Measurements from ENCODE around the gene RNF115.
"Not testable (repeated sequence)": the region's sequence is repeated elsewhere in the genome, so short reads cannot be mapped to it uniquely, and the experiment has no call there.

RNF115 gene

DNA sequence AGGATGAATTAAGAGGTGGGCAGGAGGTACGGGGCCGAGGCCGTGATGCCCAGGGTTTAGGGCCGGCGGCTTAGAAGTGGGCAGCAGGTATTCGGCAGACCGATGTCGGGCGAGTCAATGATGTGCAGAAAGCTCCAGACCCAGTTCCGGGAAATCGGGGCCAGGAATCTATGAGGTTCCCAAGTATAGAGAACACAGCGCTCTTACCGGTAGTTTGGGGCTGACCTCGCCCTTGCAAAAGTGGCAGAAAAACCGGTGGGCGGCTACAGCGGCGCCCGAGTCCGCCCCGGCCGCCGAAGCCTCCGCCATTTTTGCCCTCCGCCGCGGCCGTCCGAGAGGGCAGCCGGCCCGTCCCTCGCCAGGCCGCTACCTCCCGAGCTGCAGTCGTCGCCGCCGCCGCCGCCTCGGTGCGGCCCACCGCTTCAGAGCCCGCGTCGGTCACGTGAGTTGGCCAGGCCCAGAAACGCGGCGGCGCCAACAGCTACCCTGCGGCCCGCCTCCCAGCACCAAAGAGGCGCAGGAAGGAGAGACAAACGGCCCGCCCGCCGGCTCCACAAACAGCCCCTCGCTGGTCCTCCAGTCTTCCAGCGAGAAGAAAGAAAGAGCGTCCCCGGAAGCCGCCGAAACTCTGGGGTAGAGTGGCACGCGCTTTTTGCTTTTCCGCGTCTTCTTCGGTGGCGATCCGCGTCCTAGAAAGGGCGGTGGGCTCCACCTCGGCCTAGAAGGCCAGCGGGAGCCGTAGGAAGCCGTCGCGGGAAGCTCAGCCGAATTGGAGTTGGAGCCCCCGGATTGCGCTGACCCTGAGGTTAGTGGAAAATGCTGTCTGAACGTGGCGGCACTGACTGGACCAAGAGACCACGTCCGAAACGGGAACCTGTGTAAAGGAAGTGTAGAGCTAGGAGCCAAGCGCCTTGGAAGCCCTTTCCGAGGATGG, at the start of gene RNF115, which contains the start of gene POLR3C:
Gene RNF115, minus strand, starts transcription at position 531 of the 934 bp plus-strand sequence. Its CDS starts 222 bp downstream, at position 309.
Gene POLR3C, plus strand, starts transcription at position 636 of the 934 bp plus-strand sequence. CDS start 1,577 bp downstream, outside the sequence.
- DNase-seq (ENCODE audit: low read depth in 2 of 2): peak; percentile 65 to 73

DNA sequence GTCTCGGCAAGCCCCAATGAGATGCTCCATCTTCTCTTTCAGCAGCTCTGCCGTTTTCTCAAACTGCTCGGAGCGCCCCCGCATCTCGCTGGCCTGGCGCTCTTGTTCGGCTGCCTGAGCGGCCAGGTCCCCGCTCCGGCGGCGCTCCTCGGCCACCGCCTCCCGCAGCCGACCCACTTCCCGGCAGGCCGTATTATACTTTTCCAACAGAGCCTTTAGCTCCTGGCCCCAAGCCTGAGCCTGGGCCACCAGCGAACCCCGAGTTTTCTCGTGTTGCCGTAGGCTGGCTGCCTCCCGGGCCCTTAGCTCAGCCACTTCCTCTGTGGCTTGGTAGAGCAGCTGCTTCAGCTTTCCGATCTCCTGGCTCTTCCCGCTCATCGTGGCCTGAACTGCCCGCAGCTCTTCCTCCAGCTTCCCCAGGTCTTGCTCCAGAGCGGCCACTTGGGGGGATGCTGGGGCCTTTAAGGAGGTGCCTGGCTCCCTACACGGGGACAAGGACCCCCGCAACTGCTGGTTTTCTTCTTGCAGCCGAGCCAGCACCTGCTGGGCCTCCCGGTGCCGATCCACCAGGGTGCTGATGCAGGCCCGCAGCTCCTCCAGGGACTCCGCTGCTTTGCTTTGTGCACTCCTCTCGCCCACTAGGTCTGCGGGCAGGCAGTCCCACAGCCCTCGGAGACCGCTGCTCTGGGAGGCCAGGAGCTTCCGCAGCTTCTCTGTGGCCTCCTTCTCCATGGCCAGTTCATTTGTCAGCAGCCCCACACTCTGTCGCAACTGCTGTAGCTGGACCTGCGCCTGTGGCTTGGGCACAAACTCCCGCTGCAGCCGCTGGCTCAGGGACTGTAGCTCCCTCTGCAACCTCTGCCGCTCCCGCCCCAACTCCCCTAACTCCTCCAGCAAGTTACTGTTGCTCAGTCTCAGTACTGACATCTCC, 48.4 kb upstream of the RNF115 start:
- DNase-seq (ENCODE audit: low read depth in 2 of 2): no peak

DNA sequence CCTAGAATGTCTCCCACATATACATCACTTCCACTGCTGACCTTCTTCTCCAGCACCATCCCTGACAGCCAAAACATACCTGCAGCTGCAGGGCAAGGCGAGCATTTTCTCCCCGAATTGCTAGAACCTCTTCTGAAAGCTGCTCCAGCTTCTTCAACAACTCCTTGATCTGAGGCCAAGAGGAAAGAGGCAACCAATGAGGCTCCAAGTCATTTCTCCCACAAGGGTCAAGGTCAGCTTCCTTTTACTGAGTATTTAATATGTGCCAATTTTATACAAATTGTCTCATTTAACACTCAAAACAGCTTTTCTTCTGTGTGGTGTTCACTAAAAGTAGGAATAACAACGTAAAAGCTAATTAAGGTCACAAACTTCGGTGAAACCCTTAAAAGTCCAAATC, 44.3 kb upstream of the RNF115 start:
- DNase-seq (ENCODE audit: low read depth in 2 of 2): no peak

DNA sequence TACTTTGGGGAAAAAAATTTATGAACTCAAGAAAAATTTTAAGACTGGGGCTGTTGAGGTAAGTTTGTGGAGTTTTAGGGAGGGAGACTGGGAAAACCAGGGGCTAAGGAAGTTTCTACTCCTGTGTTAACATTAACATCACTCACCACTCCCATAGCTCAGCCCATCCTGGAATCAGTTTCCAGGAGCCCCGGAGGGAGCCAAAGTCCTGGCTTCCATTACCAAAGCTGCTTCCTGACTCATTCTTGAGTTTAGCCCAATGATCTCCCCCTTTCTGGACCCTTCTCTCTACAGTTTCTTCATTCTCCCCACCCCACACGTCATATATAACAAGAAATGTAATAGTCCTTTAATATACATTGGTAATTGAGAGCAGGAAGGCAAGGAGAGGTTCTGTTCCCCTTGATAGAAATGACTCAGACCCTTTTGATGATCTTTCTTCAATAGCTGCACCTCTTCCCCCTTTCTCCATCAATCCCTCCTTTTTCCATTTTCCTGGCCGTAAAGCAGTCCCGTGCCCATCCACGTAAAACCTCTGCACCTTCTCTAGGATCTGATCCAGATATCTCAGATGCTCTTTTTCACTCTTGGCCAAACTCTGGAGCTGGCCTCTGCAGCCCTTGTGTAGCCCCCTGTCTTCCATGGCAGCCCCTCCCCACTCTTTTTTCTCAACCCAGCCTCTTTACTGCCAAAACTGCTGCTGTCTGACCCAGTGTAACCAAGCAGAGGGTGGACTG, 39.6 kb upstream of the RNF115 start:
- DNase-seq (ENCODE audit: low read depth in 2 of 2): no peak

DNA sequence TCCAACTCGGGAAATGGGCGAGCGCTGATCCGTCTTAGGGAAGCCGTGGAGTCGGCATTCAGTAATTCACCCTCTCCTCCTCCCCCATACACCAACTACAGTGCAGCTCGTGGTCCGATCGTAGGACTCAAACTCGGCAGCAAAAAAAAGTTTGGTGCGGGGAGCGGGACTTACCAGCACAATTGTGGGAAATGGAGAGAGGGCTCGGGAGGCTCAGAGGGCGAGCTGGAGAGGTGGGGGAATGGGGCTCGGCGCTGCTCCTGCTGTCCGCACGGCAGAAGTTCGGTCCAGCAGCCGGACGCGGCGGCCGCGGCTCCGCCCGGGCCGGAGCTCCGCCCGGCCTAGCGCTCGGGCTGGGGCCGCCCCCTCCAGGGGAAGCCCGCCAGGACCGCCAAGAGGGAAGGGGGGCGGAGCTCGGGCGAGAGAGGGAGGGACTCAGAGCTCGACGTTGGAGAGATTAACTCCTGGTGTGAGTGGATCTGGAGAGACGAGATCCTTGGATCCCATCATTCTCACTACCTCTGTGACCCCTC, 35.7 kb upstream of the RNF115 start:
- DNase-seq (ENCODE audit: low read depth in 2 of 2): peak; percentile 55 to 60

DNA sequence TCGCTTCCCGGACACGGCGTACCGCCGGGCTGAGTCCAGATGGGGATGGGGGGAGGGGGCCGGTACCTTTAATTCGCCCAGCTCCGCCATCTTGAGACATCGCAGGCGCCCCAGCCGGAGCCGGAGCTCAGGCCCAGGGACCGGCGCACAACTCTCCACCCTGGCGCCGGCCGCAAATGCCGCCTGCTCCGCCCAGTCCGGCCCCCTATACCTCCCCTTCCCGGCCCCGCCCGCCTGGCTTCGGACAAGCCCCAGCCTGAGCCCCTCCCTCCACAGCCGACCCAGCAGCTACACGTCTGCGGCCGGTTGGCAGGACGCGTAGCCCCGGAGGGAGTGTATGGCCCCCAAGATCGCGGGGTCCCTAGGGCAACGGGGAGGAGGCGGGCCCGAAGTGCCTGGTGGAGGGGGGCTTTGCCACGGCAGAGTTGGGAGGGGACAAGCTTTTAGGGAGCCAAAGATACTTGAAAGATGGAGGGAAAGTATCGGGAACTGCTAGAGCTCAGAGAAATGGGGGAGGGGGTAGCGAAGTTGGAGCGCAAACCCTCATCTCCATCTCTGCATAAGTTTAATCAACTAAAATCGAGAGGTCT, 35.1 kb upstream of the RNF115 start, which contains the start of gene PIAS3:
Gene PIAS3, minus strand, starts transcription at position 181 of the 590 bp plus-strand sequence. Its CDS starts 91 bp downstream, at position 90.
- peak; percentile 59 to 68 for DNase-seq (ENCODE audit: low read depth in 2 of 2)

DNA sequence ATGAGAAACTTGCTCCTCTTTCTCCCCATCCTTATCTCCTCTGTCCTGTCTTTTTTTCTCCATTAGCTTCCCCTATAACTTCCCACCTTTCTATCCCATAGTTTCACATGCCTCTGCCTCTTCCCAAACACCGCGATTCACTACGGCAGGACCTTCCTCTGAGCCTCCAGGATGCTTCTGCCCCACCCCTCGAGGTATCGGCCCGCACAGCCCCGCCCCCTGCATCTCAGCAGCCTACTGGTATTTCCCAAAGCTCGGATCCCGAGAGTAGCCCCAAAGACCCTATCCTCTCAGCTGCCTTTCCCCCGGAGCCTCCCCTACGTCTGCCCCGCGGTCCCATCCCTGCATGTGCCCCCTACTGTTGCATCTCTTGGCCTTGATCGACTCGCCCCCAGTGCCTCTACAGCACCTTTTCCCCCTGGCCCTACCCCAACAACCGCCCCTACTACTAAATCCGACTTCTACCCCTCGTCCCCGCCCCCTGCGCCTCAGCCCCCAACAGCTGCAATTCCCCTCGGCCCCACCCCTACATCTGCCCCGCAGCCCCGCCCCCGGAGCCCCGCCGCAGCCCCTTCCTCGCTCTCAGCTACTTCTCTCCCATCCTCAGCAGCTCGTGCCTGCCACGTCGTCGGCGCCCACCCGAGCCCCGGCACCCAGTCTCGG, 34.5 kb upstream of the RNF115 start:
- DNase-seq (ENCODE audit: low read depth in 2 of 2): peak in 1 of 2 donors; percentile 34

DNA sequence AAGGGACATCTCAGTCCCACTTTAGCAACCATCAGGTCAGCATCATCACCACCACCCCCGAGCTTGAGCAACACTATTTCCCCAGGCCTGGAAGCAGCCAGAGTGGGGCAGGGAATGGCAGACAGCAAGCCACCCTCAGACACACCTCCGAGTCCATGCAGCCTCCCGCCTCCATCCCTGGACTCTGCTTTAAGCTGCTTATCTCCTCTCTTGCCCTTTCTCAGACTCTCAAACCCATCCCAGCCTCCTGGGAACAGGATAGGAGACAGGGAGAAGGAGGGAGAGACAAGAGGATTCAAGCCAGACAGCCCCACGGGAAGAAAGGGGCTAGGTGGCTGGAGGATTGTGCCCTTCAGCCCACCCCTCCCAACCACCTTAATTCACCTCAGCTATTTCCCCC, 33.3 kb upstream of the RNF115 start:
- DNase-seq (ENCODE audit: low read depth in 2 of 2): no peak

DNA sequence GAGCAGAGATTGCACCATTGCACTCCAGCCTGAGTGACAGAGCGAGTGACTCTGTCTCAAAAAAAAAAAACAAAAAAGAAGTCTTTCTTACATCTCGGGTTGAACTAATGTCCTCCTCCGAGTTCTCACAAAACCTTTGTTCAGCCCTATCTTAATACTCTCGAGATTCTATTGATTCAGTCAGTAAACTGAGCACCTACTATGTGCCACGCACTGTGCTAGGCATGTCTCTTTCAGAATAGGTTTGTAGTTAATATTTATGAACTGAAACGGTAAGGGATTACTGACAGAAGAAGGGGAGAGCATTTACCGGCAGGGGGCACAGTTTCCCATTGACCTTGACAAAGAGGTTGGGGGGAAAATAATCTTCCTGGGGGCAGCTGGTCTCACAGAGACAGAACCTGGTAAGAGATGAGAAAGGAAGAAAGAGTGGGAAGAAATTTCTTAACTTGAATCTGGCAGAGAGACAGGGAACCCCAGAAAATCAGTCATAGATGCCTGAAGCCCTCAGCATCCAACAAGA, 31.6 kb upstream of the RNF115 start:
- DNase-seq (ENCODE audit: low read depth in 2 of 2): no peak

DNA sequence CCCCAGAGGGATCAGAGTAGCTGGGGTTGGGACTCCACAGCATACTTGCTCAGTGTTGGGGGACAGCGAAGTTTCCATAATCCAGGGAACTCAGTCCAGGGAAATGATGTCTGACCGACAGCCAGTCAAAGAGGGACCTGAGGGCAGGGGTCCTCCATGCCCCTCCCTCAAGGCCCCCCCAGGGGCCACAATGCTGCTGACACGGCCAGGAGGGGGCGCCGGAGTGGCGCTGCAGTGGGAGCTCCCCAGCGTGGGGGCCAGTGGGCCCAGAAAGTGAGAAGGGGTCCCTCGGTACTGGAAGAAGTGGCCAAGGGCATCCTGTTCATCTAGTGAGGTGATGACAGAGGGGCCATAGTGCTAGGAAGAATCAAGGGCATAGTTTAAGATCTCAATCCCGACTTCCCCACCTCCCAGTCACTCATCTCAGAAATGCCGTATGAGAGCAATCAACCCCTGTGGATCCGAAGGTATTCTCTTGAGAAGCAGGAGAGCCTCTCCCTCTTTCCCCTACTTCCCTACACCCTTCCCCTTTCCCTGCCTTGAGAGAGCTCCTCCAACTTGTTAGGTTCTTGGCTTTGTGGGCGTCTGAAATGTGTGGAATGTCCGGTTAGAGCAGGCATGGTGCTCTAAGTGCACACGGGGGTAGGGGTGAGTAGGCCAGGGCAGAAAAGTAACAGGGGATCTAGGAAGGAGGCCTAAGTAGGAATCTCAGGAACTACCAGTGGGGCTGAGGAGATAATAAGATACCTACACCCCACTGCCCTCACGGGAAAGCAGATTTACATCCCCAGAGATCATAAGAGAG, 25.7 kb upstream of the RNF115 start:
- DNase-seq (ENCODE audit: low read depth in 2 of 2): no peak

DNA sequence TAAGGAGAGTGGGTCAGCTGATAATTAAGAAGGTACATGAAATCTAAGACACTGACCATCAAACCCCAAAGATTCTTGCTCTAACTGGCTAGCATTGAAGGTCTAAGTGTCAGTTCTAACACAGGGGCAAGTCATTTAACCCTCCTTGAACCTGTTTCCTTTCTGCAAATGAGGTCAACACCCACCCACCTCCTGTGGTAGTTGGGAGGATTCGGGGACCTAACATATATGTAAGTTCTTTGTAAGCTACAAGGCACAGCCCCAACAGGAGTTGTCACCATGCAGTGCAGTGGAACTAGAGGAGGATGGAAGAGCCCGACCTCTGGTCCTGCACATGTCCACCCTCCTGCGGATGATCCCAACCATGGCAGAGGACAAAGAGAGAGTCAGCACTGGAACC, 23.9 kb upstream of the RNF115 start:
- no peak for DNase-seq (ENCODE audit: low read depth in 2 of 2)

DNA sequence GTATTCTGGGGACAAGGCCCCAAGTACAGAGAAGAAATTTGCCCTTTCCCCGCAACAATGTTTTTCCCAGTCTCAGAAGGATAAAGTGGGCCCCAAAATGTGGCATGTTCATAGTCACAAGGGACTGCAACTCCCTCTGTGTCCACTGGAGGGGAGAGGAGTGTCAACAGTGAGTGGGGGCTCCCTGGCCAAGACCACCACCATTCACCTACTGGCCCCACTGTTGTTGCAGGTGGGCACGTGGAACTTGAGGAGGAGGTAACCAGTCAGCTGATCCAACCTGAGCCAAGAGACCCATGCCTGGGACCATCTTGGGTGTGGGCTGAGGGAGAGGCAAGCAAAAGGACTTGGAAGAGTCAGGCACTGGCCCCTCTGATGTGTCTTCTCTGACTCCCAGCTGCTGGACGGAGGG, 22.3 kb upstream of the RNF115 start:
- no peak for DNase-seq (ENCODE audit: low read depth in 2 of 2)

DNA sequence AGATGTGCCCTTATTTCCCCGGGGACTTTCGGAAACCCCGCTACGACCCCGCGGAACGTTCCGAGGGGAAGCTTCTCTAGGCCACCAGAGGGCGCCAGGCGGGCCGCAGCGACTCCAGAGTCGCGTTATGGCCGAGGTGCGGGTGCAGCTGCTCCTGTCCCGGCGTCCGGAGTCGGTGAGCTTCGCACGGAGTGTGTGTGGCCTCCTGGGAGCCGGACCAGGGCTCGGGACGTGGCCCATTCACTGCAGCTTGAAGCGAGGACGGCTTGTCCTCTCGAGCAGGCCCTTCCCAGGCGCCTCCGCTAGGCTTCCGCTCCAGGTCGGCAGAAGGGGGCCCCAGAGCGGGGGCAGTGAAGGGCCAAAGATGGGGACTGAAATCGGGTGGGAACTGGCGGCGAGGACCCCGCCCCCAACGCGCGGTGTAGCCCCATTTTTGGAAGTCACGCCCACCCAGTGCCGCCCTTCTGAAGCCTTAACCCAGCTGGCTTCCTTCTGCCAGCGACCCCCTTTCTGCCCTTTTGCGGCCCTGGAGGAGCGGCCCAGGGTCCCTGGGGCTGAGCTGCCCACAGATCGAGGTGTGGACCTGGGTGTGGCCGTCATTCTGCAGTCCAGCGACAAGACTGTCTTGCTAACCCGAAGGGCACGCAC, 21.7 kb upstream of the RNF115 start, which contains the start of gene NUDT17:
Gene NUDT17, plus strand, starts transcription at position 117 of the 648 bp plus-strand sequence. Its CDS starts 11 bp downstream, at position 128.
- peak; percentile 54 for DNase-seq (ENCODE audit: low read depth in 2 of 2)

DNA sequence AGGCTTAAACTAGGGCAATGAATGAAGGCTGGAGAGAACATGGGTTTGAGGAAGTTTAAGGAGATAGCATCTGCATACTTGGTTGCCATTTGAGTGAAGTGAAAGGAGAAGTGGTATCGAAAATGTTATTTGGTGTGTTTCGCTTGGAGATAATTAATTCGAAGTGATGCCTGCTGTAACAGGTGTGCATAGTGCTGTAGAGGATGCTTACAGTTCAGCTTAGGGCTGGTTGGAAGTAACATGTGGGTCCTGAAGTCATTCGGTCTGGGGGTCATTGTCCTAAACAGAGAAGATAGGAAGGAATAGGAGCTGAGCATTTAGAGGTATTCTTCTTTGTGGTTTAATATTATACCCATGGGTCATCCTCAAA, 21.2 kb upstream of the RNF115 start:
- no peak for DNase-seq (ENCODE audit: low read depth in 2 of 2)

DNA sequence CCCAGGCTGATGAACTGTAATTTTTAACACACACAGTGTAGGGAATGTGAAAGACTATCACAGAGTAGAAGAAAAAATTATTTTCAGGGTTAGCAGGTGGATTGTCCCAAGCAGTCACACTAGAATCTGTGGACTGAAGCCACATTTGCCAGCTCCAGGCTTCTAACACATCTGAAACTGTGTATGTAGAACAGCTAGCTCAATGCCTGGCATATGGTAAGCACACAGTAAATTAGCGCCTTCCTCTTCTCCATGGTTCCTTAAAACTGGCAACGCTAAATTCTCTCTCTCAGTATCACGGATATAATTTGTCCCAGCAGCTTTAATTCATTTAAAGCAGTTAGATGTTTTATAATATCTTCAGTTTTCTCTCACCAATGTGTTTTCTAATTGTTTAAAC, 19.1 kb upstream of the RNF115 start:
- DNase-seq (ENCODE audit: low read depth in 2 of 2): no peak

DNA sequence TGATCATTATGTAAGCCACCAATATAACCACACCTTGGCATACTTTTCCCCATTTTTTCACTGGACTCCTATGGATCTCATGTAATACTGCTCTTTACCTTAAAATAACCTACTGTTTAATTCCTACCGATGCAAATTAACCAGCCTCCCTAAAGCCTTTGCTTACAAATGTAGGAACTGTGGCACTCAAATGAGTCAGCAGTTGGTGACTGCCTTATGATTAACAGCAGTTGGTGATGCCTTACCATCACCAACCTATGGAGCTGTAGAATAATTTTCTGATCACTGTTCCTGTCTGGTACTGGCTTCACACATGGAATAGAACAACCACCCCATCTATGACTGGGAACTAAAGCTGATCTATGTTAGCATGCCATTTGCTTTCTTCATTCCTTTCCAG, 13.8 kb upstream of the RNF115 start:
- DNase-seq (ENCODE audit: low read depth in 2 of 2): no peak

DNA sequence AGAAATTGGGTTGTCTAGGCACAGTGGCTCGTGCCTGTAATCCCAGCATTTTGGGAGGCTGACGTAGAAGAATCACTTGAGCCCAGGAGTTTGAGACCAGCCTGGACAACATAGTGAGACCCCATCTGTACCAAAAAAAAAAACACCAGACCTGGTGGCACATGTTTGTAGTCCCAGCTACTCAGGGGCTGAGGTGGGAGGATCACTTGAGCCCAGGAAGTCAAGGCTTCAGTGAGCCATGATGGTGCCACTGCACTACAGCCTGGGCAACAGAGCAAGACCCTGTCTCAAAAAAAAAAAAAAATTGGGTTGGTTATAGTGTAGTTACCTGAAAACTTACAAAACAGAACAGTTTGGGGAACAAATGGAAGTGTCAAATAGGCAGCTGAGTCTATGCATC, 6.9 kb upstream of the RNF115 start:
- DNase-seq (ENCODE audit: low read depth in 2 of 2): not testable (repeated sequence)

DNA sequence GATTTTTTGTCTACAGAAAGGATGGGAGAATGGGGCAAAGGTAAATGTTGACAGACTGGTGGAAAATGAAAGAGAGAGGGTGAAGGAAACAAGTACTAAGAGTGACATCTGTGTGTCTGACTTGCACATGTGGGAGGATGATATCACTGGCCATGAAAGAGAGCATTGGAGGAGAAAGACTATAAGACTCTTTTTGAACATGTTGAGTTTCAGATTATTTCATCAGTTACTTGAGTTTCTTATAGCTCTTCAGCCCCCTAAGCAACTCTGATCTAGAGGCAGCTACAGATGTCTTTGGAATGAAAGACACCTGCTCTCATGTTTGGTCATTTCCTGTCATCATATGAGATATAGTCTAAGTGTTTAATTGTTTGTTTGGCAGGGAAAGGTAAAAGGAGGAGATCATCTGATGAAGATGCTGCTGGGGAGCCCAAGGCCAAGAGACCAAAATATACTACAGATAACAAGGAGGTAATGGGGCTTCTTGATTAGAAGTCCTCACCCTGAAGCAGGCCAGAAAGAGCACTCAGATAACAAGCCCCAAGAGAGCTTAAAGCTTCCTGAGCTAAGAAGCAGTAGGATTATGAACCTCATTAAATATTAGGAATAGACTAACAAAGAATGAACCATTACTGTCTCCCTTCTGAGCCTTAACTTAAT, 4.6 kb upstream of the RNF115 start:
- no peak for DNase-seq (ENCODE audit: low read depth in 2 of 2)
